CD4-positive, alpha-beta T cell treated with Interferon alpha-2 for 1 hour (primary cell): ENCODE results near the gene PIEZO2.
"Not testable (repeated sequence)": the region's sequence is repeated elsewhere in the genome, so short reads cannot be mapped to it uniquely, and the experiment has no call there.

Source experiments
- DNase-seq, 2 donors: peaks; one replicate each; pipeline ENCODE4 v3.0.0-alpha.2; 2020 to 2022

The PIEZO2 gene

GRCh38 chr18:11148680-11149440 is 509 bp downstream of the PIEZO2 start:
- no peak for DNase-seq

- no peak for DNase-seq
Observed at GRCh38 chr18:11147962-11148679, 1.2 kb downstream of the PIEZO2 start.

- DNase-seq, result no peak
Observed at GRCh38 chr18:11147371-11147951, 1.9 kb downstream of the PIEZO2 start.

- no peak for DNase-seq
Observed at GRCh38 chr18:11146947-11147345, 2.4 kb downstream of the PIEZO2 start.

- DNase-seq, result no peak
Observed at GRCh38 chr18:11146238-11146946, 3.0 kb downstream of the PIEZO2 start.

- no peak for DNase-seq
Observed at GRCh38 chr18:11145413-11146191, 3.8 kb downstream of the PIEZO2 start.

- no peak for DNase-seq
Observed at GRCh38 chr18:11137400-11137799, 12.0 kb downstream of the PIEZO2 start.

GRCh38 chr18:11136241-11136640 is 13.1 kb downstream of the PIEZO2 start:
- no peak for DNase-seq

- no peak for DNase-seq
Observed at GRCh38 chr18:11134940-11135339, 14.4 kb downstream of the PIEZO2 start.

GRCh38 chr18:11129059-11129458 is 20.3 kb downstream of the PIEZO2 start:
- not testable (repeated sequence) for DNase-seq

GRCh38 chr18:11125492-11126315 is 23.7 kb downstream of the PIEZO2 start:
- DNase-seq, result no peak

- DNase-seq, result no peak
Observed at GRCh38 chr18:11124054-11124453, 25.3 kb downstream of the PIEZO2 start.

- no peak for DNase-seq
Observed at GRCh38 chr18:11121443-11121849, 27.9 kb downstream of the PIEZO2 start.

GRCh38 chr18:11119959-11120587 is 29.3 kb downstream of the PIEZO2 start:
- no peak for DNase-seq

- DNase-seq, result no peak
Observed at GRCh38 chr18:11119550-11119949, 29.8 kb downstream of the PIEZO2 start.

- DNase-seq, result no peak
Observed at GRCh38 chr18:11118051-11118766, 31.2 kb downstream of the PIEZO2 start.

- DNase-seq, result no peak
Observed at GRCh38 chr18:11115276-11115675, 34.1 kb downstream of the PIEZO2 start.

GRCh38 chr18:11114653-11115052 is 34.7 kb downstream of the PIEZO2 start:
- no peak for DNase-seq

GRCh38 chr18:11113937-11114336 is 35.4 kb downstream of the PIEZO2 start:
- DNase-seq, result no peak

- no peak for DNase-seq
Observed at GRCh38 chr18:11113046-11113548, 36.3 kb downstream of the PIEZO2 start.
